Trophoblast cell (in vitro differentiated cells and primary cell): ENCODE data around the gene ZNF805.

Experiments used
- DNase-seq, 2 donors: peaks; one replicate each; pipeline ENCODE4 v3.0.0-alpha.2; 2016
- H2AFZ ChIP-seq: 2 replicates; pipeline ENCODE4 v1.6.1; 2013; ENCODE audit warnings: low read length, moderate library complexity, mild to moderate bottlenecking; ENCODE audit not compliant: insufficient read depth, poor library complexity
- H2AK5ac ChIP-seq: 2 replicates; pipeline ENCODE4 v1.6.1; 2013; ENCODE audit warnings: mild to moderate bottlenecking, low read length
- H2BK120ac ChIP-seq: 2 replicates; pipeline ENCODE4 v1.6.1; 2013; ENCODE audit warnings: low read length, mild to moderate bottlenecking, moderate library complexity; ENCODE audit not compliant: insufficient read depth, poor library complexity
- H2BK12ac ChIP-seq: 2 replicates; pipeline ENCODE4 v1.6.1; 2013; ENCODE audit warnings: mild to moderate bottlenecking, low read length, moderate library complexity
- H2BK5ac ChIP-seq: 2 replicates; pipeline ENCODE4 v1.6.1; 2013; ENCODE audit warnings: low read length, low read depth, moderate library complexity, mild to moderate bottlenecking; ENCODE audit not compliant: poor library complexity
- H3K14ac ChIP-seq: 2 replicates; pipeline ENCODE4 v1.6.1; 2013; ENCODE audit warnings: mild to moderate bottlenecking, low read length
- H3K18ac ChIP-seq: 2 replicates; pipeline ENCODE4 v1.6.1; 2013; ENCODE audit warnings: mild to moderate bottlenecking, low read length
- H3K23ac ChIP-seq: 2 replicates; pipeline ENCODE4 v1.6.1; 2013; ENCODE audit warnings: low read length
- H3K27ac ChIP-seq: 2 replicates; pipeline ENCODE4 v1.5.1; 2013; ENCODE audit warnings: low read depth, mild to moderate bottlenecking, inconsistent platforms, low read length, moderate library complexity
- H3K27me3 ChIP-seq: 2 replicates; pipeline ENCODE4 v1.6.1; 2013; ENCODE audit warnings: inconsistent platforms, mild to moderate bottlenecking, low read length, moderate library complexity; ENCODE audit not compliant: insufficient read depth
- H3K36me3 ChIP-seq, 2 experiments: 1 replicate in 1 of 2; 2 replicates in 1 of 2; pipeline ENCODE4 v1.6.1; 2013; ENCODE audit warnings: low read length in 2 of 2, mild to moderate bottlenecking in 2 of 2, moderate library complexity in 1 of 2; ENCODE audit not compliant: insufficient read depth in 2 of 2, control insufficient read depth in 1 of 2
- H3K4ac ChIP-seq: 2 replicates; pipeline ENCODE4 v1.6.1; 2013; ENCODE audit warnings: low read depth, mild to moderate bottlenecking, low read length, moderate library complexity
- H3K4me1 ChIP-seq, 2 experiments: 1 replicate in 1 of 2; 2 replicates in 1 of 2; pipeline ENCODE4 v1.6.1; 2013; ENCODE audit warnings: low read length in 2 of 2, mild to moderate bottlenecking in 2 of 2, moderate library complexity in 1 of 2; ENCODE audit not compliant: insufficient read depth in 2 of 2, control insufficient read depth in 1 of 2
- H3K4me2 ChIP-seq: 2 replicates; pipeline ENCODE4 v1.6.1; 2013; ENCODE audit warnings: inconsistent platforms, mild to moderate bottlenecking, low read length, moderate library complexity
- H3K4me3 ChIP-seq: 2 replicates; pipeline ENCODE4 v1.5.1; 2013; ENCODE audit warnings: mild to moderate bottlenecking, low read depth, low read length, inconsistent platforms
- H3K79me1 ChIP-seq: one replicate; pipeline ENCODE4 v1.6.1; 2013; ENCODE audit warnings: low read length
- H3K79me2 ChIP-seq: 2 replicates; pipeline ENCODE4 v1.6.1; 2013; ENCODE audit warnings: low read length, mild to moderate bottlenecking; ENCODE audit not compliant: control insufficient read depth, insufficient read depth, poor library complexity
- H3K9ac ChIP-seq: 2 replicates; pipeline ENCODE4 v1.6.1; 2013; ENCODE audit warnings: mild to moderate bottlenecking, low read length
- H3K9me3 ChIP-seq: 2 replicates; pipeline ENCODE4 v1.6.1; 2013; ENCODE audit warnings: low read depth, mild to moderate bottlenecking, control low read depth, inconsistent platforms, low read length; ENCODE audit not compliant: insufficient read depth
- H4K12ac ChIP-seq: 2 replicates; pipeline ENCODE4 v1.6.1; 2013; ENCODE audit warnings: low read depth, mild to moderate bottlenecking, low read length, moderate library complexity
- H4K8ac ChIP-seq: 2 replicates; pipeline ENCODE4 v1.6.1; 2013; ENCODE audit warnings: low read depth, mild to moderate bottlenecking, low read length, moderate library complexity
- H4K91ac ChIP-seq: one replicate; pipeline ENCODE4 v1.6.1; 2013; ENCODE audit warnings: low read depth, mild to moderate bottlenecking, low read length, moderate library complexity
- WGBS: extraction: QIAGEN DNeasy Blood & Tissue Kit; methylation state at CpG from one replicate; pipeline ENCODE4 v1.1.7; 2013; ENCODE audit warnings: missing lambda C conversion rate; ENCODE audit not compliant: insufficient read length, insufficient coverage; ENCODE audit errors: extremely low coverage; 5-methylcytosine and 5-hydroxymethylcytosine counted together

The ZNF805 gene

GRCh38 chr19:57279418-57280164, 39.2 kb downstream of the ZNF805 start:
- peak overlapping the region; percentile 96 for H3K4ac ChIP-seq
- H3K27ac ChIP-seq = peak overlapping the region; percentile 96
- no peaks in the 10 kb centered on the region for H3K27me3 ChIP-seq

GRCh38 chr19:57280165-57280961, 39.9 kb downstream of the ZNF805 start, which contains the start of gene ZNF460:
TSS of gene ZNF460 (plus strand) at chr19:57280485. CDS start at chr19:57280807, 322 bp downstream.
- Histone ChIP-seq H3K79me2 (peaks cover 18% of the 10 kb centered on the region), H2BK12ac (no peak within 1 kb of the TSS), H2BK5ac (peak within 1 kb of the TSS; percentile 93), H4K8ac (peak within 1 kb of the TSS; percentile 99), H2BK120ac (peak within 1 kb of the TSS; percentile 95), H3K4me3 (peak within 1 kb of the TSS; percentile 84), H4K91ac (peak within 1 kb of the TSS; percentile 99), H2AK5ac (peak within 1 kb of the TSS; percentile 88), H3K9ac (peak within 1 kb of the TSS; percentile 93), H3K14ac (peak within 1 kb of the TSS; percentile 98), H3K79me1 (peaks cover 16% of the 10 kb centered on the region), H3K27me3 (no peaks in the 10 kb centered on the region), H3K4me2 (peak within 1 kb of the TSS; percentile 79), H2AFZ (peak within 1 kb of the TSS; percentile 95), H3K18ac (peak within 1 kb of the TSS; percentile 95), H3K4me1 (peaks cover 9 to 10% of the 10 kb centered on the region in 2 experiments), H3K23ac (no peak within 1 kb of the TSS), H3K9me3 (no peaks in the 10 kb centered on the region), H3K4ac (peak within 1 kb of the TSS; percentile 96), H3K36me3 (peaks cover 14 to 20% of the 10 kb centered on the region in 2 experiments), H3K27ac (peak within 1 kb of the TSS; percentile 96), H4K12ac (peak within 1 kb of the TSS; percentile 99)
- DNase-seq = peak; percentile 97 to 99
- no CpG with 5 or more reads among the region's 71 CpGs for WGBS

More at GRCh38 chr19:57279418-57280164, 39.2 kb downstream of the ZNF805 start:
- H2AFZ ChIP-seq = peak overlapping the region; percentile 95
- peak; percentile 97 to 98 for DNase-seq
- H2BK12ac ChIP-seq = no peak overlapping the region
- peak overlapping the region; percentile 71 for H3K4me3 ChIP-seq
- H4K8ac ChIP-seq = peak overlapping the region; percentile 99
- H3K14ac ChIP-seq = peak overlapping the region; percentile 98
- no peak overlapping the region for H3K23ac ChIP-seq
- H4K91ac ChIP-seq = peak overlapping the region; percentile 99
- peaks cover 9 to 10% of the 10 kb centered on the region in 2 experiments for H3K4me1 ChIP-seq
- H2BK5ac ChIP-seq = peak overlapping the region; percentile 93
- peak overlapping the region; percentile 95 for H3K18ac ChIP-seq
- peaks cover 11 to 13% of the 10 kb centered on the region in 2 experiments for H3K36me3 ChIP-seq
- H3K79me1 ChIP-seq = peaks cover 16% of the 10 kb centered on the region
- no peaks in the 10 kb centered on the region for H3K9me3 ChIP-seq
- H4K12ac ChIP-seq = peak overlapping the region; percentile 99
- peak overlapping the region; percentile 87 for H3K9ac ChIP-seq
- H3K79me2 ChIP-seq = peaks cover 18% of the 10 kb centered on the region
- H2AK5ac ChIP-seq = peak overlapping the region; percentile 78
- no CpG with 5 or more reads among the region's 25 CpGs for WGBS
- peak overlapping the region; percentile 95 for H2BK120ac ChIP-seq
- peak overlapping the region; percentile 72 for H3K4me2 ChIP-seq

GRCh38 chr19:57280962-57281400, 40.5 kb downstream of the ZNF805 start:
- Histone ChIP-seq H3K79me1 (peaks cover 16% of the 10 kb centered on the region), H3K14ac (peak overlapping the region; percentile 36)
- no CpG with 5 or more reads among the region's 6 CpGs for WGBS

GRCh38 chr19:57282011-57282643, 41.7 kb downstream of the ZNF805 start:
- Histone ChIP-seq H3K79me1 (peaks cover 15% of the 10 kb centered on the region), H4K12ac (no peak overlapping the region), H3K14ac (no peak overlapping the region), H3K9me3 (no peaks in the 10 kb centered on the region), H3K9ac (no peak overlapping the region), H3K27me3 (no peaks in the 10 kb centered on the region), H4K91ac (no peak overlapping the region), H3K23ac (no peak overlapping the region), H3K4ac (peak overlapping the region; percentile 72), H3K36me3 (peaks cover 16 to 32% of the 10 kb centered on the region in 2 experiments), H2AFZ (no peak overlapping the region), H3K4me2 (peak overlapping the region; percentile 11), H2AK5ac (no peak overlapping the region), H3K4me1 (peaks cover 9 to 10% of the 10 kb centered on the region in 2 experiments), H2BK12ac (no peak overlapping the region), H3K27ac (no peak overlapping the region), H3K79me2 (peaks cover 20% of the 10 kb centered on the region), H3K4me3 (no peak overlapping the region), H2BK5ac (no peak overlapping the region), H4K8ac (no peak overlapping the region), H2BK120ac (no peak overlapping the region), H3K18ac (no peak overlapping the region)
- WGBS = no CpG with 5 or more reads among the region's 5 CpGs
- no peak for DNase-seq

More at GRCh38 chr19:57280962-57281400, 40.5 kb downstream of the ZNF805 start:
- no peak overlapping the region for H2AFZ ChIP-seq
- peaks cover 16 to 24% of the 10 kb centered on the region in 2 experiments for H3K36me3 ChIP-seq
- H3K4me3 ChIP-seq = peak overlapping the region; percentile 84
- no peak for DNase-seq
- peaks cover 9 to 10% of the 10 kb centered on the region in 2 experiments for H3K4me1 ChIP-seq
- no peaks in the 10 kb centered on the region for H3K9me3 ChIP-seq
- no peak overlapping the region for H2BK12ac ChIP-seq
- H3K4me2 ChIP-seq = peak overlapping the region; percentile 79
- no peak overlapping the region for H3K23ac ChIP-seq
- peak overlapping the region; percentile 11 for H2AK5ac ChIP-seq
- H3K4ac ChIP-seq = peak overlapping the region; percentile 96
- H4K8ac ChIP-seq = peak overlapping the region; percentile 96
- H4K91ac ChIP-seq = peak overlapping the region; percentile 93
- peaks cover 20% of the 10 kb centered on the region for H3K79me2 ChIP-seq
- no peak overlapping the region for H3K18ac ChIP-seq
- H3K9ac ChIP-seq = peak overlapping the region; percentile 93
- peak overlapping the region; percentile 75 for H3K27ac ChIP-seq
- peak overlapping the region; percentile 89 for H4K12ac ChIP-seq
- peak overlapping the region; percentile 86 for H2BK5ac ChIP-seq
- no peaks in the 10 kb centered on the region for H3K27me3 ChIP-seq
- H2BK120ac ChIP-seq = peak overlapping the region; percentile 93
